ENCODE results near the gene NFATC1. TPM values are rescaled to one million over a fixed set of nuclear protein-coding genes. Genes with fewer than 3 reads are reported as not detected.

Gene NFATC1
- total RNA-seq, 4 donors from 2014 or later = 13.1 to 21.3 (median 16.2) TPM

DNA sequence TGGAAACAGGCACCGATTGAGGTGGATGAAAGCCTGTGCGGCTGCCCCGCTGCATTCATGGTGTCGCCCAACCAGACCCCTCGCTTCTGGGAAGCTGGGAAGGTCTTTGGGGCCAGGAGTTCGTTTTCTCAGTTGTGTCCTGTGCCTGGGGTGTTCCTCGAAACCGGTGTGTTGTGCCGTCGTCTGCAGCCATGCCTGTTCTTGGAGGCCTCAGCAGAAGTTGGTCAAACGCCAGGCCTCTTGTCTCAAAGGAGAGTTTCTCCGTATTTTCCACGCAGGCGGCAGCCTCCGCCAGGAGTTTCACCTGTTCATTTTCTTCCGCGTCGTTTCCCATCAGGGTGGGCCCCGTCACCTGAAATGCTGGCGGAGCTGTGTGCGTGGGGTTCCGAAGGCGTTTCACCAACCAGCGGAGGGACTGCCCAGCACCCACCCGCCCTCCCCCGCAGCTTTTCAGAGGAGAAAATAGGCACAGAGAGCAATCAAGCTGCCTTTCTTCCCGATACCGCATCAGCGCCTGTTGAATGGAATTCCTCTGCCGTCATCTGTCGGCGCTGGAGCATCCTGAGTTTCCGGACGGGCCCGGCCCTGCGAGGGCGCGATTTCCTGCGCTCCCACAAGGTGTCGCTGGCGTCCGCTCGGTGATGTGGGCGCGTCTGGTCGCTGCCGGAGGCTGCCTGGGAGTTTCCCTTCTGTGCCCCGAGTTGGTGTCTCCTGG, 17.0 kb upstream of the NFATC1 start:
- no peaks in the 10 kb centered on the region for H3K9me3 ChIP-seq
- H3K4me3 ChIP-seq = no peak overlapping the region
- TF ChIP-seq, protein P1, sequence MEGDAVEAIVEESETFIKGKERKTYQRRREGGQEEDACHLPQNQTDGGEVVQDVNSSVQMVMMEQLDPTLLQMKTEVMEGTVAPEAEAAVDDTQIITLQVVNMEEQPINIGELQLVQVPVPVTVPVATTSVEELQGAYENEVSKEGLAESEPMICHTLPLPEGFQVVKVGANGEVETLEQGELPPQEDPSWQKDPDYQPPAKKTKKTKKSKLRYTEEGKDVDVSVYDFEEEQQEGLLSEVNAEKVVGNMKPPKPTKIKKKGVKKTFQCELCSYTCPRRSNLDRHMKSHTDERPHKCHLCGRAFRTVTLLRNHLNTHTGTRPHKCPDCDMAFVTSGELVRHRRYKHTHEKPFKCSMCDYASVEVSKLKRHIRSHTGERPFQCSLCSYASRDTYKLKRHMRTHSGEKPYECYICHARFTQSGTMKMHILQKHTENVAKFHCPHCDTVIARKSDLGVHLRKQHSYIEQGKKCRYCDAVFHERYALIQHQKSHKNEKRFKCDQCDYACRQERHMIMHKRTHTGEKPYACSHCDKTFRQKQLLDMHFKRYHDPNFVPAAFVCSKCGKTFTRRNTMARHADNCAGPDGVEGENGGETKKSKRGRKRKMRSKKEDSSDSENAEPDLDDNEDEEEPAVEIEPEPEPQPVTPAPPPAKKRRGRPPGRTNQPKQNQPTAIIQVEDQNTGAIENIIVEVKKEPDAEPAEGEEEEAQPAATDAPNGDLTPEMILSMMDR (IDR thresholded peaks at IDR 0.05) = peak; percentile 92 to 99 (median 96)
- TF ChIP-seq POLR2AphosphoS5 (IDR thresholded peaks at IDR 0.05) (peak; percentile 48), POLR2A (IDR thresholded peaks at IDR 0.05) (no peak), EP300 (IDR thresholded peaks at IDR 0.05) (no peak)
- WGBS, 2 donors (ENCODE audit: low coverage in 1 of 2) = 66 to 69% methylated on average over 11 to 28 of the region's 48 CpGs
- no peaks in the 10 kb centered on the region for H3K27me3 ChIP-seq
- ATAC-seq = peak; percentile 78
- H3K27ac ChIP-seq = peak overlapping the region in 1 of 4 donors; percentile 9
- H3K4me1 ChIP-seq = peaks cover 0 to 9% (median 4%) of the 10 kb centered on the region in 3 donors
- peaks cover 0 to 46% of the 10 kb centered on the region in 2 donors for H3K36me3 ChIP-seq

DNA sequence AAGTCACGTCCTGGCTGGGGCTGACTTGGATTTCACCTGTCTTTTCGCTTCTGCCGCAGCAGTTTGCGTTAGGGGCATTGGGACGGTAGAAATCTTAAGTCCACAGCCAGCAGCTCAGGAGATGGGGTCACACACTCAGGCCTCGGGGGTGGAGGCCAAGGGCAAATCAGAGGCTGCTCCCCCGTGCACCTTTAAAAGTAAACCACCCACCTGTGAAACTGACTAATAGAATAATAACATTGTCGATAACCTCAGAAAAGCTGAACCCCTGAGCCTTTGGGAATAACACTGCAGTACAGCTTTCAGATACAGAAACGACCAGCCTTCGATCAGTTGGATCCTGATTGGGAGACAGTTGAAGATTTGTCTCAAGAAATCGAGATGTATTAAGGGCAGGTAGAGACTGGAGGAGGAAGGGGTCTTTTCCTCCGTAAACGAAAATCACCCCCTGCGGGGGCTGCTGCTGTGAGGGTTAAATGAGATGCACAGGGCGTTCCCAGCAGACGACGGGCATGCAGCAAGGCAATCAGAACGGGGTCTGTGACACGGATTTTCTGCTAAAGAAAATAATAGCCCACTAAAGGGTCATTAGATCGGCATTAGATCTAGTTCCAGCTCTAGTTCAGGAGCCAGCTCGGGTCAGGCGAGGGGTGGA, 16.4 kb upstream of the NFATC1 start:
- peaks cover 0 to 39% of the 10 kb centered on the region in 2 donors for H3K36me3 ChIP-seq
- WGBS, 2 donors (ENCODE audit: low coverage in 1 of 2) = 71 to 78% methylated on average over 12 to 14 of the region's 22 CpGs
- H3K9me3 ChIP-seq = no peaks in the 10 kb centered on the region
- peaks cover 0 to 13% (median 4%) of the 10 kb centered on the region in 3 donors for H3K4me1 ChIP-seq
- no peak overlapping the region for H3K4me3 ChIP-seq
- no peaks in the 10 kb centered on the region for H3K27me3 ChIP-seq
- no peak for ATAC-seq
- H3K27ac ChIP-seq = peak overlapping the region in 1 of 4 donors; percentile 9
- no peak for TF ChIP-seq POLR2A (IDR thresholded peaks at IDR 0.05)
- no peak for TF ChIP-seq EP300 (IDR thresholded peaks at IDR 0.05)
- TF ChIP-seq, protein P1 (IDR thresholded peaks at IDR 0.05) = no peak
- no peak for TF ChIP-seq POLR2AphosphoS5 (IDR thresholded peaks at IDR 0.05)

DNA sequence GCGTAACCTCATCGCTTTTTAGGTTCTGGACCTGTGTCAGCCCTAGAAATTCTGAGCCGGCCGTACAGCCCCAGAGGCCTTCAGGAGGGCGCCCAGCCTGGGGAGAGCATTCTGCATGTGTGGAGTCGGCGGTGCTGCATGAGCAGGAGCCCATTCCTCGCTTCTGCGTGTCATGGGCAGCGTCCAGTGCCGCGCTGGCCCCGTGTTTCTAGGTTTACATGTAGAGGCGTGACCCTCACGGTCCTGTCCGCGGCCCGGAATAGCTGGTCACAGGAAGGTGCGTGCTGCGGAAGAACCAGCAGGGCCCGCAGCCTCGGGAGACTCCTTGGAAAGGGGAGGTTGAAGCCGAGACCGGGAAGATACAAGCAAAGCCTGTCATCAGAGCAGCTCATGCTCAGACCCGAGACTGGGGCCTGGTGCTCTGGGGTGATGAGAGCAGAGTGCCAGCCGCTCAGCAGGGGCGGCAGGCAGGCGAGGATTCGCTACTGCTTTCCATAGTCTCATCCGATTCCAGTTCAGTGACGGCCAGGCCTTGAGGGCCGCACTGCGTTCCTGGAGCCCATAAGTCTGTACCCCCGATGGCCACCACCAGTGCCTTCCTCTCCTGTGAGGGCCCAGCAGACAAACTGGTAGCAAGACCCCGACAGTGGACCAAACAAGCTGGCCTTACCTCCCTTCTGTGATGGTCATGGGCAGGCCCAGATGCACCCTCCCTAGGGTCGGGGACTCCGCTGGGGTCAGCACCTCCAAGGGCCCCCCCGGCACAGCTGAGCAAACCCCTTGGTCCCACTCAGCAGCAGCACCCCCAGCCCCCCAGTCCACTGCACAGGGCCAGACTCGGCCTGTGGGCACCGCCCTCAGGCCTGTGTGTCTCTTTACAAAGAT, 15.6 kb upstream of the NFATC1 start:
- Histone ChIP-seq H3K4me3 (no peak overlapping the region), H3K9me3 (no peaks in the 10 kb centered on the region), H3K27me3 (no peaks in the 10 kb centered on the region), H3K36me3 (peaks cover 0 to 31% of the 10 kb centered on the region in 2 donors), H3K4me1 (peaks cover 0 to 21% (median 4%) of the 10 kb centered on the region in 3 donors), H3K27ac (no peak overlapping the region)
- TF ChIP-seq, protein P1 (IDR thresholded peaks at IDR 0.05) = no peak
- TF ChIP-seq POLR2A (IDR thresholded peaks at IDR 0.05) = no peak
- no peak for TF ChIP-seq EP300 (IDR thresholded peaks at IDR 0.05)
- no peak for TF ChIP-seq POLR2AphosphoS5 (IDR thresholded peaks at IDR 0.05)
- no peak for ATAC-seq
- WGBS, 2 donors (ENCODE audit: low coverage in 1 of 2) = 90% methylated on average over 5 of the region's 40 CpGs; no CpG with 5 or more reads in 1 of the 2 donors

DNA sequence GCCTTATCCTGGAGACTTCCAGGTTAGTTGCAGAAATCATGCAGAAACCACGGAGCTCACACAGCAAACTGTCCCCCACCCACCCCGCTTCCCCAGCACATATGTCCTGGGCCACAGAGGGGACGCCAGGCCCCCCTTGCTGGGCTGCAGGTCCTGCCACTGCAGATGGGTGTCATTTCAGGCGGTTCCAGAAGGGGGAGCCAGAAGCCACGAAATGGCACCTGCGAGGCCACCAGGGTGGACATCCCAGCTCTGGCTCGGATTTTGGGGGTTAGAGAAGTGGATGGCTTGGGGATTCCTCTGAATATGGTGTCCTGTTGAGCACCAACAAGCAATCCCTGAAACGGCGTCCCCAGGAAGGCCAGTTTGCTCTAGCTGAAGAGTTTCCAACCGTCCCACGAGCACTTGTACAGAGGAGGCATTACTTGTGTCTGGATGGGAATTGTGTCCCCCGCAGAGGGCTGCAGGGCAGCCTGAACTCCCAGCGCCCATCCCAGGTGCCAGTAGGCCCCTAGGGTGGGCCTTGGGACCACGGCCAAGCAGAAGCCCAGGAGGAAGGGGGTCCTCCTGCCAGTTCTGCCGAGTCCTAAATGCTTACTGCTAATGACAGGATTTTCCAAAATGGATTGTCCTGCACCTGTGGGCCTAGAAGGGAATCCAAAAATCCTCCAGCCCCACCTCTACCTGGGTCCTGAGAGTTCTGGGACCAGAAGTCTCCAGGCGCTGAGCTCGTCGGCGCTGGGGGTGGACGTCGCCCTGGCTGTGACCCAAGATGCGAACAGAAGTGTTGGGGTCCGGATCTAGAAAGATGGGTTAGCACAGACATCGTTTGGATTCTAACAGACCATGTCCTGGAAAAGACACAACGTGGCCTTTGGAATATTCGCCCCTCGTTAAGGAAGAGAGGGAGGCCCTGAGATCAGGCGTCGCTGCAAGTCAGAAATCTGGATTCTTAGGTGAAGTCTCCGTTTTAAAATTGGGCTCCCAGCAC, 14.6 kb upstream of the NFATC1 start:
- Histone ChIP-seq H3K36me3 (peaks cover 0 to 23% of the 10 kb centered on the region in 2 donors), H3K27ac (no peak overlapping the region), H3K27me3 (no peaks in the 10 kb centered on the region), H3K4me3 (no peak overlapping the region), H3K9me3 (no peaks in the 10 kb centered on the region), H3K4me1 (peaks cover 0 to 29% (median 4%) of the 10 kb centered on the region in 3 donors)
- no peak for ATAC-seq
- TF ChIP-seq POLR2AphosphoS5 (IDR thresholded peaks at IDR 0.05) (peak; percentile 21), EP300 (IDR thresholded peaks at IDR 0.05) (no peak), POLR2A (IDR thresholded peaks at IDR 0.05) (no peak)
- TF ChIP-seq, protein P1 (IDR thresholded peaks at IDR 0.05) = peak in 3 of 4 experiments; percentile 75 to 94 (median 87)
- 65 to 71% methylated on average over 7 to 13 of the region's 30 CpGs for WGBS, 2 donors (ENCODE audit: low coverage in 1 of 2)
